ENCODE measurements around the gene VKORC1L1. TPM values are rescaled to one million over a fixed set of nuclear protein-coding genes. Genes with fewer than 3 reads are reported as not detected.

The VKORC1L1 gene
- total RNA-seq, 1 donor from 2014 or later = 8.6 TPM

- ChIA-PET CTCF (no interaction called here), POLR2A (no interaction called here)
- H3K4me1 Mint-ChIP-seq = no peaks in the 10 kb centered on the region
- H3K27ac Mint-ChIP-seq = no peak overlapping the region
- DNase-seq (no peak), ATAC-seq (ENCODE audit: low read depth) (no peak)
- TF ChIP-seq CTCF (IDR thresholded peaks at IDR 0.05) = no peak
- H3K4me3 Mint-ChIP-seq = no peak overlapping the region
- intact Hi-C loops (cut with micrococcal nuclease) = no loop called here
- no peaks in the 10 kb centered on the region for H3K9me3 Mint-ChIP-seq
- peaks cover 3% of the 10 kb centered on the region for H3K27me3 Mint-ChIP-seq
- no peaks in the 10 kb centered on the region for H3K36me3 Mint-ChIP-seq (ENCODE audit: low read depth)
These were observed 134.4 kb downstream of the VKORC1L1 start for GRCh38 chr7:66007232-66007631.

Other genes with a start within 250 kb of the VKORC1L1 start
- 33.6 and 40.8 TPM in 2 replicates for gene GUSB, start 109.1 kb downstream of the VKORC1L1 start, total RNA-seq
- 39.6 and 39.8 TPM in 2 replicates for gene ASL, start 202.7 kb downstream of the VKORC1L1 start, total RNA-seq
- 40.8 and 42.5 TPM in 2 replicates for gene CRCP, start 241.8 kb downstream of the VKORC1L1 start, total RNA-seq

Measured in activated B cell treated with CpG ODN at 0.5 μM for 24 hours (primary cell).